SK-N-MC (cell line): ENCODE results near the gene IL4.

Source experiments
- EZH2 ChIP-seq: fragments of 200-600 bp; sonication (generic); IDR thresholded peaks from one replicate; pipeline ENCODE4 v1.6.1; 2017; ENCODE audit warnings: antibody characterized with exemption
- FOXP2 ChIP-seq: optimal IDR thresholded peaks from 2 replicates; pipeline ENCODE3; 2011; ENCODE audit warnings: mild to moderate bottlenecking, moderate library complexity; ENCODE audit not compliant: insufficient read depth; ENCODE audit errors: extremely low read length, control extremely low read depth
- POLR2AphosphoS5 ChIP-seq: IDR thresholded peaks from 2 replicates; pipeline ENCODE4 v1.6.1; 2012; ENCODE audit warnings: mild to moderate bottlenecking, low read depth, low read length, borderline replicate concordance

DNA sequence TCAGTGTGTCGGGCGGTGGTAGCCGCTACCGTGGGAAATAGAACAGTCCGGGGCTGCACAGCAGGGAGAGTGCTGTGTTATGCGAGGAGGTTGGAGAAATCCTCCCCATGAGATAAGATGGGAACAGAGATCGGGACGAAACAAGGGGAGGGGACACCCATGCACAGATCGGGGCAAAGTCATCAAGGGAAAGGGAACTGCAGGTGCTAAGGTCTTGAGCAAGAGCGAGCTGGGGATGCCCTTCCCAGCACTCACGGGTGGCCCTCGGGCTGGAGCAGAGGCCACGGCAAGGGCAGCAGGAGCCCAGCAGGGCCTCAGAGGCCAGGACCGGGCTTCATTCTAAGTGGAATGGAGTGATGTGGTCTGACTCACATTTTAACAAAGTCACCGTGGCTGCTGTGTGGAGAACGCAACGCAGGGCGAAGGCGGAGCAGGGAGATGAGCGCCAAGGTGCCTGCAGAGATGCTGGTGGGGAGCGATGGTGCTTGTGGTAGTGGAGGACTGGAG, 8.2 kb upstream of the IL4 start:
- TF ChIP-seq EZH2 (no peak), POLR2AphosphoS5 (no peak), FOXP2 (no peak)
